Measurements from ENCODE around the gene SEC24C. TPM values are rescaled to one million over a fixed set of nuclear protein-coding genes. Genes with fewer than 3 reads are reported as not detected.

Gene SEC24C
- total RNA-seq, 2 donors from 2014 or later, result 63.2 to 71.4 TPM

- no peak overlapping the region for H3K27ac ChIP-seq (ENCODE audit: low read depth, low read length)
- Mint-ChIP-seq H3K4me1 (no peaks in the 10 kb centered on the region), H3K9me3 (no peaks in the 10 kb centered on the region), H3K4me3 (no peak overlapping the region), H3K27me3 (ENCODE audit: insufficient read depth) (no peaks in the 10 kb centered on the region), H3K27ac (no peak overlapping the region), H3K36me3 (ENCODE audit: low read depth) (peaks cover 50% of the 10 kb centered on the region)
- no peak overlapping the region for H3K4me3 ChIP-seq (ENCODE audit: low read length)
- no peak overlapping the region for H3K9ac ChIP-seq (ENCODE audit: extremely low read depth, low read length, poor library complexity, severe bottlenecking)
- TF ChIP-seq CTCF (conservative IDR thresholded peaks at IDR 0.05), result no peak
- DNase-seq, result no peak
- H3K36me3 ChIP-seq (ENCODE audit: control insufficient read depth, insufficient read depth, low read length), result peaks cover 80% of the 10 kb centered on the region
- H3K27me3 ChIP-seq (ENCODE audit: control insufficient read depth, insufficient read depth, low read length, poor library complexity, severe bottlenecking), result no peaks in the 10 kb centered on the region
- H3K9me3 ChIP-seq (ENCODE audit: control insufficient read depth, low read length), result no peaks in the 10 kb centered on the region
- H3K4me1 ChIP-seq (ENCODE audit: control insufficient read depth, insufficient read depth, low read length), result no peaks in the 10 kb centered on the region
- WGBS, 2 experiments (ENCODE audit: insufficient coverage in 1 of 2, insufficient read length in 1 of 2), result 87 to 93% methylated on average over 3 to 9 of the region's 9 CpGs
Observed at GRCh38 chr10:73799899-73800559, 55.9 kb downstream of the SEC24C start.

- Histone ChIP-seq H3K4me1 (ENCODE audit: control insufficient read depth, insufficient read depth, low read length) (no peaks in the 10 kb centered on the region), H3K27ac (ENCODE audit: low read depth, low read length) (no peak overlapping the region), H3K27me3 (ENCODE audit: control insufficient read depth, insufficient read depth, low read length, poor library complexity, severe bottlenecking) (no peaks in the 10 kb centered on the region), H3K4me3 (ENCODE audit: low read length) (no peak overlapping the region), H3K9ac (ENCODE audit: extremely low read depth, low read length, poor library complexity, severe bottlenecking) (no peak overlapping the region), H3K9me3 (ENCODE audit: control insufficient read depth, low read length) (no peaks in the 10 kb centered on the region), H3K36me3 (ENCODE audit: control insufficient read depth, insufficient read depth, low read length) (peaks cover 79% of the 10 kb centered on the region)
- no peak overlapping the region for H3K4me3 Mint-ChIP-seq
- no peak for TF ChIP-seq CTCF (conservative IDR thresholded peaks at IDR 0.05)
- no peak overlapping the region for H3K27ac Mint-ChIP-seq
- no peaks in the 10 kb centered on the region for H3K27me3 Mint-ChIP-seq (ENCODE audit: insufficient read depth)
- no peaks in the 10 kb centered on the region for H3K4me1 Mint-ChIP-seq
- WGBS, 2 experiments (ENCODE audit: insufficient coverage in 1 of 2, insufficient read length in 1 of 2), result 93 to 100% methylated on average over 5 to 19 of the region's 20 CpGs
- H3K36me3 Mint-ChIP-seq (ENCODE audit: low read depth), result peaks cover 50% of the 10 kb centered on the region
- H3K9me3 Mint-ChIP-seq, result no peaks in the 10 kb centered on the region
- DNase-seq, result no peak
Observed at GRCh38 chr10:73800560-73801252, 56.5 kb downstream of the SEC24C start.

- Mint-ChIP-seq H3K36me3 (ENCODE audit: low read depth) (peaks cover 50% of the 10 kb centered on the region), H3K27me3 (ENCODE audit: insufficient read depth) (no peaks in the 10 kb centered on the region), H3K9me3 (no peaks in the 10 kb centered on the region), H3K4me1 (no peaks in the 10 kb centered on the region), H3K27ac (no peak overlapping the region), H3K4me3 (no peak overlapping the region)
- H3K9me3 ChIP-seq (ENCODE audit: control insufficient read depth, low read length), result no peaks in the 10 kb centered on the region
- H3K27me3 ChIP-seq (ENCODE audit: control insufficient read depth, insufficient read depth, low read length, poor library complexity, severe bottlenecking), result no peaks in the 10 kb centered on the region
- H3K9ac ChIP-seq (ENCODE audit: extremely low read depth, low read length, poor library complexity, severe bottlenecking), result no peak overlapping the region
- 93 to 95% methylated on average over 10 to 13 of the region's 13 CpGs for WGBS, 2 experiments (ENCODE audit: insufficient coverage in 1 of 2, insufficient read length in 1 of 2)
- H3K27ac ChIP-seq (ENCODE audit: low read depth, low read length), result no peak overlapping the region
- no peak for TF ChIP-seq CTCF (conservative IDR thresholded peaks at IDR 0.05)
- no peaks in the 10 kb centered on the region for H3K4me1 ChIP-seq (ENCODE audit: control insufficient read depth, insufficient read depth, low read length)
- H3K36me3 ChIP-seq (ENCODE audit: control insufficient read depth, insufficient read depth, low read length), result peaks cover 80% of the 10 kb centered on the region
- no peak overlapping the region for H3K4me3 ChIP-seq (ENCODE audit: low read length)
- no peak for DNase-seq
Observed at GRCh38 chr10:73801253-73801590, 57.0 kb downstream of the SEC24C start.

Measured in endodermal cell (in vitro differentiated cells).